Smooth muscle cell (in vitro differentiated cells): ENCODE measurements around the gene SULT1E1. TPM values are rescaled to one million over a fixed set of nuclear protein-coding genes. Genes with fewer than 3 reads are reported as not detected.

Experiments
- DNase-seq: peaks from one replicate; lab custom pipeline; 2025; ENCODE audit not compliant: unreplicated experiment; lab: John Stamatoyannopoulos, UW
- H2AFZ ChIP-seq: fragments of 200-600 bp; sonication (generic); 2 replicates; pipeline ENCODE4 v1.6.0; 2016; ENCODE audit warnings: antibody characterized with exemption, low read depth, mild to moderate bottlenecking
- H3F3A ChIP-seq: fragments of 200-600 bp; sonication (generic); 2 replicates; pipeline ENCODE4 v1.6.0; 2017; ENCODE audit warnings: antibody characterized with exemption, low read depth
- H3K27ac ChIP-seq: fragments of 200-600 bp; sonication (generic); 2 replicates; pipeline ENCODE4 v1.5.1; 2016; ENCODE audit warnings: low read depth, mild to moderate bottlenecking
- H3K27me3 ChIP-seq: fragments of 200-600 bp; sonication (generic); 2 replicates; pipeline ENCODE4 v1.6.1; 2016; ENCODE audit warnings: low read depth, mild to moderate bottlenecking
- H3K36me3 ChIP-seq: fragments of 200-600 bp; sonication (generic); 2 replicates; pipeline ENCODE4 v1.5.1; 2016; ENCODE audit warnings: low read depth
- H3K4me1 ChIP-seq: fragments of 200-600 bp; sonication (generic); 2 replicates; pipeline ENCODE4 v1.5.1; 2016; ENCODE audit warnings: low read depth
- H3K4me2 ChIP-seq: fragments of 200-600 bp; sonication (generic); 2 replicates; pipeline ENCODE4 v1.6.0; 2016; ENCODE audit warnings: mild to moderate bottlenecking
- H3K4me3 ChIP-seq: fragments of 200-600 bp; sonication (generic); 2 replicates; pipeline ENCODE4 v1.5.1; 2016; ENCODE audit warnings: mild to moderate bottlenecking
- H3K79me2 ChIP-seq: fragments of 200-600 bp; sonication (generic); 2 replicates; pipeline ENCODE4 v1.6.0; 2016; ENCODE audit warnings: low read depth, mild to moderate bottlenecking
- H3K9ac ChIP-seq: fragments of 200-600 bp; sonication (generic); 2 replicates; pipeline ENCODE4 v1.6.0; 2016; ENCODE audit warnings: low read depth
- H3K9me3 ChIP-seq: fragments of 200-600 bp; sonication (generic); replicated peaks from 2 replicates; pipeline ENCODE4 v1.5.1; 2016; ENCODE audit warnings: low read depth
- H4K20me1 ChIP-seq: fragments of 200-600 bp; sonication (generic); 2 replicates; pipeline ENCODE4 v1.6.0; 2016; ENCODE audit warnings: low read depth
- CTCF ChIP-seq: fragments of 200-600 bp; sonication (generic); IDR thresholded peaks from 2 replicates; pipeline ENCODE4 v1.5.1; 2017; ENCODE audit warnings: borderline replicate concordance, mild to moderate bottlenecking, antibody characterized with exemption; ENCODE audit not compliant: insufficient read depth, poor library complexity, severe bottlenecking
- WGBS: methylation state at CpG from one replicate; pipeline ENCODE4 v1.1.7; 2016; ENCODE audit warnings: low lambda C conversion rate; 5-methylcytosine and 5-hydroxymethylcytosine counted together
- polyA plus RNA-seq: library from polyadenylated mRNA; unstranded; fragments of >200 nt; fragmentation: Nextera tagmentation; extraction: Ambion mirVana; gene quantifications from 2 replicates; pipeline ENCODE4 v1.2.1, GENCODE V29; 2016
- total RNA-seq: library from RNA; depleted of rRNA; stranded (reverse); fragments of >200 nt; gene quantifications from 2 replicates; pipeline ENCODE4 v1.2.3, GENCODE V29; 2014

Gene SULT1E1
- total and polyA plus RNA-seq, 2 experiments from 2014 or later: not detected

GRCh38 chr4:69881173-69881773, 21.3 kb upstream of the SULT1E1 start:
- Histone ChIP-seq H3K36me3 (no peaks in the 10 kb centered on the region), H4K20me1 (no peaks in the 10 kb centered on the region), H3K4me1 (no peaks in the 10 kb centered on the region), H3K27me3 (no peaks in the 10 kb centered on the region), H2AFZ (no peak overlapping the region), H3K79me2 (no peaks in the 10 kb centered on the region), H3K27ac (no peak overlapping the region), H3K4me3 (no peak overlapping the region), H3K9ac (no peak overlapping the region), H3K4me2 (no peak overlapping the region), H3F3A (no peaks in the 10 kb centered on the region), H3K9me3 (no peaks in the 10 kb centered on the region)
- TF ChIP-seq CTCF: peak; percentile 85
- no peak for DNase-seq

- no peak for TF ChIP-seq CTCF
Observed at GRCh38 chr4:69878250-69878649, 18.3 kb upstream of the SULT1E1 start.

GRCh38 chr4:69877453-69877852, 17.5 kb upstream of the SULT1E1 start:
- Histone ChIP-seq H3K27me3 (no peaks in the 10 kb centered on the region), H3K4me3 (no peak overlapping the region), H3K4me2 (no peak overlapping the region), H3K9me3 (no peaks in the 10 kb centered on the region), H2AFZ (no peak overlapping the region), H4K20me1 (no peaks in the 10 kb centered on the region), H3K4me1 (no peaks in the 10 kb centered on the region), H3K79me2 (no peaks in the 10 kb centered on the region), H3K27ac (no peak overlapping the region), H3F3A (no peaks in the 10 kb centered on the region), H3K36me3 (no peaks in the 10 kb centered on the region), H3K9ac (no peak overlapping the region)
- WGBS: 74% methylated on average over 2 of the region's 2 CpGs
- TF ChIP-seq CTCF: no peak
- no peak for DNase-seq

More at GRCh38 chr4:69878250-69878649, 18.3 kb upstream of the SULT1E1 start:
- H3K27me3 ChIP-seq: no peaks in the 10 kb centered on the region
- no peak overlapping the region for H3K4me2 ChIP-seq
- 82% methylated on average over 2 of the region's 2 CpGs for WGBS
- no peaks in the 10 kb centered on the region for H3K36me3 ChIP-seq
- no peaks in the 10 kb centered on the region for H3F3A ChIP-seq
- no peak overlapping the region for H3K27ac ChIP-seq
- H4K20me1 ChIP-seq: no peaks in the 10 kb centered on the region
- no peaks in the 10 kb centered on the region for H3K9me3 ChIP-seq
- H2AFZ ChIP-seq: no peak overlapping the region
- DNase-seq: no peak
- no peak overlapping the region for H3K4me3 ChIP-seq
- no peaks in the 10 kb centered on the region for H3K4me1 ChIP-seq
- H3K79me2 ChIP-seq: no peaks in the 10 kb centered on the region
- H3K9ac ChIP-seq: no peak overlapping the region

- H2AFZ ChIP-seq: no peak overlapping the region
- no peak overlapping the region for H3K9ac ChIP-seq
- no peaks in the 10 kb centered on the region for H3K4me1 ChIP-seq
- H3K36me3 ChIP-seq: no peaks in the 10 kb centered on the region
- H3F3A ChIP-seq: no peaks in the 10 kb centered on the region
- TF ChIP-seq CTCF: no peak
- H3K4me2 ChIP-seq: no peak overlapping the region
- 69% methylated on average over 3 of the region's 3 CpGs for WGBS
- no peak overlapping the region for H3K4me3 ChIP-seq
- no peaks in the 10 kb centered on the region for H4K20me1 ChIP-seq
- no peak overlapping the region for H3K27ac ChIP-seq
- no peaks in the 10 kb centered on the region for H3K27me3 ChIP-seq
- DNase-seq: no peak
- no peaks in the 10 kb centered on the region for H3K79me2 ChIP-seq
- H3K9me3 ChIP-seq: no peaks in the 10 kb centered on the region
Observed at GRCh38 chr4:69876071-69876470, 16.1 kb upstream of the SULT1E1 start.
